HEK293 (cell line): ENCODE measurements around the gene KCNIP2.

Source experiments
- ELK4 ChIP-seq: IDR thresholded peaks from 2 replicates; pipeline ENCODE4 v1.6.1; 2011; ENCODE audit warnings: mild to moderate bottlenecking, low read depth, low read length, borderline replicate concordance
- GFI1B ChIP-seq: fragments of 450-650 bp; formaldehyde crosslinking; IDR thresholded peaks from 2 replicates; pipeline ENCODE4 v1.5.1; 2016; ENCODE audit warnings: missing biosample characterization, missing genetic modification characterization
- GLIS1 ChIP-seq: fragments of 450-650 bp; formaldehyde crosslinking; IDR thresholded peaks from 2 replicates; pipeline ENCODE4 v1.5.1; 2016; ENCODE audit warnings: missing biosample characterization, missing genetic modification characterization
- HIC1 ChIP-seq: fragments of 450-650 bp; formaldehyde crosslinking; IDR thresholded peaks from 2 replicates; pipeline ENCODE4 v1.5.1; 2016; ENCODE audit warnings: missing biosample characterization, missing genetic modification characterization
- KLF1 ChIP-seq: fragments of 450-650 bp; formaldehyde crosslinking; IDR thresholded peaks from 2 replicates; pipeline ENCODE4 v1.5.1; 2016; ENCODE audit warnings: missing biosample characterization, missing genetic modification characterization
- KLF16 ChIP-seq: fragments of 450-650 bp; formaldehyde crosslinking; IDR thresholded peaks from 2 replicates; pipeline ENCODE4 v1.5.1; 2017; ENCODE audit warnings: missing biosample characterization, missing genetic modification characterization
- KLF8 ChIP-seq: fragments of 450-650 bp; formaldehyde crosslinking; IDR thresholded peaks from 2 replicates; pipeline ENCODE4 v1.5.1; 2016; ENCODE audit warnings: missing biosample characterization, missing genetic modification characterization
- MZF1 ChIP-seq: fragments of 450-650 bp; formaldehyde crosslinking; IDR thresholded peaks from 2 replicates; pipeline ENCODE4 v1.5.1; 2017; ENCODE audit warnings: missing biosample characterization, missing genetic modification characterization, borderline replicate concordance
- SCRT1 ChIP-seq: fragments of 450-650 bp; formaldehyde crosslinking; IDR thresholded peaks from 2 replicates; pipeline ENCODE4 v1.5.1; 2016; ENCODE audit warnings: missing biosample characterization, missing genetic modification characterization, borderline replicate concordance
- SP3 ChIP-seq: fragments of 450-650 bp; formaldehyde crosslinking; IDR thresholded peaks from 2 replicates; pipeline ENCODE4 v1.5.1; 2016; ENCODE audit warnings: missing biosample characterization, missing genetic modification characterization
- YY1 ChIP-seq: fragments of 450-650 bp; formaldehyde crosslinking; IDR thresholded peaks from 2 replicates; pipeline ENCODE4 v1.5.1; 2018; ENCODE audit warnings: missing biosample characterization, missing genetic modification characterization
- YY2 ChIP-seq: fragments of 450-650 bp; formaldehyde crosslinking; IDR thresholded peaks from 2 replicates; pipeline ENCODE4 v1.5.1; 2016; ENCODE audit warnings: missing biosample characterization, missing genetic modification characterization
- ZBTB20 ChIP-seq: fragments of 450-650 bp; formaldehyde crosslinking; IDR thresholded peaks from 2 replicates; pipeline ENCODE4 v1.5.1; 2016; ENCODE audit warnings: missing biosample characterization, missing genetic modification characterization
- ZBTB21 ChIP-seq: fragments of 450-650 bp; formaldehyde crosslinking; IDR thresholded peaks from 2 replicates; pipeline ENCODE4 v1.5.1; 2017; ENCODE audit warnings: missing biosample characterization, missing genetic modification characterization
- ZFHX2 ChIP-seq: fragments of 450-650 bp; formaldehyde crosslinking; conservative IDR thresholded peaks from 2 replicates; pipeline ENCODE4 v1.5.1; 2016; ENCODE audit warnings: missing biosample characterization, missing genetic modification characterization
- ZFP69B ChIP-seq: fragments of 450-650 bp; formaldehyde crosslinking; IDR thresholded peaks from 2 replicates; pipeline ENCODE4 v1.5.1; 2016; ENCODE audit warnings: missing biosample characterization, missing genetic modification characterization
- ZNF2 ChIP-seq: fragments of 450-650 bp; formaldehyde crosslinking; IDR thresholded peaks from 2 replicates; pipeline ENCODE4 v1.5.1; 2016; ENCODE audit warnings: missing biosample characterization, missing genetic modification characterization
- ZNF24 ChIP-seq: fragments of 450-650 bp; formaldehyde crosslinking; IDR thresholded peaks from 2 replicates; pipeline ENCODE4 v1.5.1; 2016; ENCODE audit warnings: missing biosample characterization, missing genetic modification characterization
- ZNF324 ChIP-seq: fragments of 450-650 bp; formaldehyde crosslinking; IDR thresholded peaks from 2 replicates; pipeline ENCODE4 v1.5.1; 2016; ENCODE audit warnings: missing biosample characterization, missing genetic modification characterization
- ZNF335 ChIP-seq: fragments of 450-650 bp; formaldehyde crosslinking; conservative IDR thresholded peaks from 2 replicates; pipeline ENCODE4 v1.5.1; 2016; ENCODE audit warnings: missing biosample characterization, missing genetic modification characterization
- ZNF341 ChIP-seq: fragments of 450-650 bp; formaldehyde crosslinking; IDR thresholded peaks from 2 replicates; pipeline ENCODE4; 2016; ENCODE audit warnings: low read depth, missing biosample characterization, missing genetic modification characterization
- ZNF513 ChIP-seq: fragments of 450-650 bp; IDR thresholded peaks from 2 replicates; pipeline ENCODE4 v1.5.1; 2018; ENCODE audit warnings: missing biosample characterization, missing genetic modification characterization
- ZNF548 ChIP-seq: fragments of 450-650 bp; formaldehyde crosslinking; IDR thresholded peaks from 2 replicates; pipeline ENCODE4 v1.5.1; 2016; ENCODE audit warnings: missing biosample characterization, missing genetic modification characterization
- ZNF600 ChIP-seq: fragments of 450-650 bp; formaldehyde crosslinking; IDR thresholded peaks from 2 replicates; pipeline ENCODE4 v1.5.1; 2016; ENCODE audit warnings: missing biosample characterization, missing genetic modification characterization
- ZNF610 ChIP-seq: fragments of 450-650 bp; formaldehyde crosslinking; IDR thresholded peaks from 2 replicates; pipeline ENCODE4 v1.5.1; 2016; ENCODE audit warnings: missing biosample characterization, missing genetic modification characterization, borderline replicate concordance
- ZNF639 ChIP-seq: fragments of 450-650 bp; formaldehyde crosslinking; IDR thresholded peaks from 2 replicates; pipeline ENCODE4 v1.5.1; 2016; ENCODE audit warnings: missing biosample characterization, missing genetic modification characterization
- ZNF645 ChIP-seq: fragments of 450-650 bp; formaldehyde crosslinking; IDR thresholded peaks from 2 replicates; pipeline ENCODE4; 2016; ENCODE audit warnings: missing biosample characterization, missing genetic modification characterization
- ZNF785 ChIP-seq: fragments of 450-650 bp; formaldehyde crosslinking; IDR thresholded peaks from 2 replicates; pipeline ENCODE4 v1.5.1; 2016; ENCODE audit warnings: missing biosample characterization, missing genetic modification characterization
- ZXDB ChIP-seq: fragments of 450-650 bp; formaldehyde crosslinking; IDR thresholded peaks from 2 replicates; pipeline ENCODE4 v1.5.1; 2016; ENCODE audit warnings: missing biosample characterization, missing genetic modification characterization

KCNIP2 gene

GRCh38 chr10:101782811-101783735 is 60.5 kb downstream of the KCNIP2 start, which contains the start of gene NPM3 (continued):
- TF ChIP-seq ZNF335 (tag by site-specific recombination) = peak; percentile 99
- no peak for TF ChIP-seq ZNF785
- TF ChIP-seq ZNF600 (tag by site-specific recombination) = peak; percentile 97; the same call in 1 of the 2 replicates
- TF ChIP-seq ZBTB21 (tag by site-specific recombination) = no peak
- 0 out of 2 replicates have a peak, but pooled peaks have one; percentile 14 for TF ChIP-seq GLIS1 (tag by site-specific recombination)
- TF ChIP-seq ZNF610 = no peak
- TF ChIP-seq ZNF639 (tag by site-specific recombination) = no peak
- TF ChIP-seq ZNF341 = peak; percentile 100
- TF ChIP-seq ELK4 = peak; percentile 50; the same call in 1 of the 2 replicates
- no peak for TF ChIP-seq GFI1B
- TF ChIP-seq MZF1 = peak; percentile 7; the same call in 1 of the 2 replicates
- TF ChIP-seq YY1 (tag by site-specific recombination) = peak; percentile 88
- TF ChIP-seq YY2 = peak; percentile 68; the same call in 1 of the 2 replicates
- peak; percentile 92 for TF ChIP-seq KLF8 (tag by site-specific recombination)
- no peak for TF ChIP-seq SCRT1 (tag by site-specific recombination)
- no peak; the same call in 1 of the 2 replicates for TF ChIP-seq ZNF513
- peak; percentile 85; the same call in 1 of the 2 replicates for TF ChIP-seq ZNF2 (tag by site-specific recombination)
- no peak for TF ChIP-seq ZNF645 (tag by site-specific recombination)
- peak; percentile 84 for TF ChIP-seq ZXDB (tag by site-specific recombination)
- TF ChIP-seq ZNF548 (tag by site-specific recombination) = no peak
- peak; percentile 98 for TF ChIP-seq ZFHX2 (tag by site-specific recombination)
- peak; percentile 45; the same call in 1 of the 2 replicates for TF ChIP-seq ZBTB20
- peak; percentile 89 for TF ChIP-seq KLF1 (tag by site-specific recombination)
- TF ChIP-seq KLF16 = peak; percentile 91; the same call in 1 of the 2 replicates
- peak; percentile 35; the same call in 1 of the 2 replicates for TF ChIP-seq ZNF324 (tag by site-specific recombination)
- peak; percentile 10; the same call in 1 of the 2 replicates for TF ChIP-seq ZFP69B (tag by site-specific recombination)
- 0 out of 2 replicates have a peak, but pooled peaks have one; percentile 22 for TF ChIP-seq HIC1
- TF ChIP-seq ZNF24 = 0 out of 2 replicates have a peak, but pooled peaks have one; percentile 45
- TF ChIP-seq SP3 (tag by site-specific recombination) = peak; percentile 96
